Aorta (tissue), 5 donors: ENCODE measurements around the gene DNAH8. TPM values are rescaled to one million over a fixed set of nuclear protein-coding genes. Genes with fewer than 3 reads are reported as not detected.
"Not testable (repeated sequence)": the region's sequence is repeated elsewhere in the genome, so short reads cannot be mapped to it uniquely, and the experiment has no call there.

ENCODE experiments used
- ATAC-seq: fragments of 200-7000 bp; cut with Tn5 transposase; one replicate; pipeline ENCODE4 v1.9.1; 2022; ENCODE audit warnings: moderate library complexity; ENCODE audit not compliant: low FRiP score
- DNase-seq, 2 donors: peaks; one replicate each; pipeline ENCODE4 v3.0.0-alpha.2; 2020
- H3K27ac ChIP-seq, 2 donors: one replicate each; pipeline ENCODE4 v1.5.1; 2013; ENCODE audit warnings: low read length in 2 of 2, mild to moderate bottlenecking in 2 of 2, moderate library complexity in 2 of 2, control low read depth in 1 of 2, inconsistent platforms in 1 of 2, low read depth in 1 of 2
- H3K27me3 ChIP-seq, 2 donors: one replicate each; pipeline ENCODE4 v1.6.1; 2013; ENCODE audit warnings: control low read depth in 1 of 2, low read length in 1 of 2, mild to moderate bottlenecking in 1 of 2, moderate library complexity in 1 of 2; ENCODE audit not compliant: insufficient read depth in 2 of 2, control insufficient read depth in 1 of 2
- H3K36me3 ChIP-seq, 2 donors: one replicate each; pipeline ENCODE4 v1.6.1; 2013; ENCODE audit warnings: control low read depth in 1 of 2, low read length in 1 of 2, mild to moderate bottlenecking in 1 of 2; ENCODE audit not compliant: insufficient read depth in 2 of 2, control insufficient read depth in 1 of 2
- H3K4me1 ChIP-seq, 2 donors: one replicate each; pipeline ENCODE4 v1.6.1; 2013; ENCODE audit warnings: low read length in 2 of 2, control low read depth in 1 of 2, mild to moderate bottlenecking in 1 of 2, moderate library complexity in 1 of 2; ENCODE audit not compliant: insufficient read depth in 2 of 2, control insufficient read depth in 1 of 2
- H3K4me3 ChIP-seq, 2 donors: one replicate each; pipeline ENCODE4 v1.5.1; 2013; ENCODE audit warnings: low read length in 2 of 2, control low read depth in 1 of 2, mild to moderate bottlenecking in 1 of 2
- H3K9me3 ChIP-seq: one replicate; pipeline ENCODE4 v1.6.1; 2013; ENCODE audit warnings: mild to moderate bottlenecking, low read length; ENCODE audit not compliant: control insufficient read depth
- WGBS, 2 donors: extraction: QIAGEN DNeasy Blood & Tissue Kit; methylation state at CpG; one replicate each; pipeline ENCODE4 v1.1.7; 2013; 5-methylcytosine and 5-hydroxymethylcytosine counted together
- intact Hi-C, 2 donors: fragments of 100-400 bp; cut with DNase I; formaldehyde crosslinking; loops; one replicate each; pipeline versions ENCODE4 v1.14.2 to v1.15.0; 2022
- polyA plus RNA-seq, 2 donors: library from polyadenylated mRNA; stranded (reverse); fragments of 200-250 nt; gene quantifications; one replicate each; pipeline ENCODE4 v1.2.3, GENCODE V29; 2013
- total RNA-seq, 2 donors: library from RNA; stranded (reverse); fragmentation: NEBNext Ultra II Directional; extraction: Animal tissue kit (Norgen Biotek cat#: 25700); gene quantifications; one replicate each; pipeline ENCODE4 v1.2.1, GENCODE V29; 2021
- donor health status: healthy with polysubstance abuse.
- donor health status: Bipolar disorder and iron deficiency.
- donor health status: DM: no; HTN: no; CAD: no.
- donor health status: DM: no; HTN: no; CAD: no.
- donor health status: DM: yes; HTN: yes; CAD: no.

Gene DNAH8
- total and polyA plus RNA-seq, 4 donors = under 0.01 to 0.03 (median 0.03) TPM; not detected in 1

- WGBS, 2 donors = 84 to 89% methylated on average over 2 of the region's 2 CpGs
- H3K27me3 ChIP-seq = no peaks in the 10 kb centered on the region
- no peak overlapping the region for H3K4me3 ChIP-seq
- H3K27ac ChIP-seq = no peak overlapping the region
- no peak for DNase-seq
- no peaks in the 10 kb centered on the region for H3K4me1 ChIP-seq
- no peaks in the 10 kb centered on the region for H3K36me3 ChIP-seq
- no peaks in the 10 kb centered on the region for H3K9me3 ChIP-seq
- intact Hi-C loops = no loop called here
- no peak for ATAC-seq
Observed at GRCh38 chr6:38915205-38915925, 200.3 kb downstream of the DNAH8 start.

- 55 to 65% methylated on average over 8 of the region's 8 CpGs for WGBS, 2 donors
- H3K4me1 ChIP-seq, H3K9me3 ChIP-seq, intact Hi-C loops, H3K4me3 ChIP-seq, H3K27ac ChIP-seq, H3K27me3 ChIP-seq, H3K36me3 ChIP-seq, DNase-seq, ATAC-seq: not testable (repeated sequence)
Observed at GRCh38 chr6:38921540-38921939, 206.4 kb downstream of the DNAH8 start.

- intact Hi-C loops = no loop called here
- DNase-seq (no peak), ATAC-seq (no peak)
- WGBS, 2 donors = 82 to 84% methylated on average over 7 of the region's 7 CpGs
- no peak overlapping the region for H3K27ac ChIP-seq
- no peaks in the 10 kb centered on the region for H3K36me3 ChIP-seq
- H3K4me3 ChIP-seq = no peak overlapping the region
- no peaks in the 10 kb centered on the region for H3K9me3 ChIP-seq
- no peaks in the 10 kb centered on the region for H3K27me3 ChIP-seq
- no peaks in the 10 kb centered on the region for H3K4me1 ChIP-seq
Observed at GRCh38 chr6:38924791-38925509, 209.8 kb downstream of the DNAH8 start.

DNA sequence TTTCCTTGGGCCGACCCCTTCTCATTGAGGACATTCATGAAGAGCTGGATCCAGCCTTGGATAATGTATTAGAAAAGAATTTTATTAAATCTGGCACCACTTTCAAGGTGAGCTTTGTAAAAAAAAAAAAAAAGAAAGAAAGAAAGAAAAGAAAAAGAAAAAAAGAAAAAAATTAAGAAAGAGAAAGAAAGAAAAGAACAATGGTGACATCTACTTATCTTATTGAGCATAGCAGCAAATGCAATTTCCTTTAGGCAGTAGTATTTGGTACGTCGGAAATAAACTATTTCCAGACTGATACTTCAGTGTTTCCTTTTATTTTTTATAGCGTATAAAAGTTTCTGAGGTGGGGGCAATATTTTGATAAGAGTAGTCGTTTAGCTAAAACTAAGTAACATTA, 214.4 kb downstream of the DNAH8 start:
- ATAC-seq = no peak

DNA sequence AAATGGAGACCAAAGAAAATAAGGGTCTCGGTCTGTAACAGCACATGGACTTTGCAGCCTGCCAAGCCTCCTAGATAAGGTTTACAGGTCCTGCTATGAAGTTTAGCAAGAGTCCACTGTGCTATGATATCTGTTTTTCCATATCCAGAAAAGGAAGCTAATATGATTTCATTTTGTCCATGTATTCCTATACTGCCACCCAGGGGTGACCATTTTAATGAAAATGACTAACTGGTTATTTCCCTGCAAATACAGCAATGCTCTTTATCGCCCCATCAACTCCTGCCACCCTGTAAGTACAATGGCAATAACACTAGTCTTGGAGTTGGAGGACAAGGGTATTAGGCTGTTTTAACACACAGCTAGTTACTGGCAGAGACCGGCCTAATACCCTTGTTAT, 218.3 kb downstream of the DNAH8 start:
- Histone ChIP-seq H3K4me1 (no peaks in the 10 kb centered on the region), H3K27ac (no peak overlapping the region), H3K27me3 (no peaks in the 10 kb centered on the region), H3K4me3 (no peak overlapping the region), H3K9me3 (peaks cover 2% of the 10 kb centered on the region), H3K36me3 (no peaks in the 10 kb centered on the region)
- no peak for DNase-seq
- ATAC-seq = no peak
- intact Hi-C loops = no loop called here
- WGBS, 2 donors = 35 to 43% methylated on average over 3 of the region's 3 CpGs

More for the DNA sequence above, 214.4 kb downstream of the DNAH8 start:
- no peak overlapping the region for H3K4me3 ChIP-seq
- intact Hi-C loops = no loop called here
- no peaks in the 10 kb centered on the region for H3K9me3 ChIP-seq
- no peaks in the 10 kb centered on the region for H3K36me3 ChIP-seq
- no peak overlapping the region for H3K27ac ChIP-seq
- DNase-seq = no peak
- H3K4me1 ChIP-seq = no peaks in the 10 kb centered on the region
- H3K27me3 ChIP-seq = no peaks in the 10 kb centered on the region
- WGBS, 2 donors = 64 to 81% methylated on average over 5 of the region's 5 CpGs

- no peak overlapping the region for H3K4me3 ChIP-seq
- DNase-seq = no peak
- ATAC-seq = no peak
- H3K9me3 ChIP-seq = peaks cover 2% of the 10 kb centered on the region
- H3K36me3 ChIP-seq = no peaks in the 10 kb centered on the region
- intact Hi-C loops = no loop called here
- H3K27ac ChIP-seq = no peak overlapping the region
- WGBS, 2 donors = 83 to 92% methylated on average over 1 of the region's 1 CpG
- H3K27me3 ChIP-seq = no peaks in the 10 kb centered on the region
- H3K4me1 ChIP-seq = no peaks in the 10 kb centered on the region
Observed at GRCh38 chr6:38935051-38935450, 219.9 kb downstream of the DNAH8 start.

DNA sequence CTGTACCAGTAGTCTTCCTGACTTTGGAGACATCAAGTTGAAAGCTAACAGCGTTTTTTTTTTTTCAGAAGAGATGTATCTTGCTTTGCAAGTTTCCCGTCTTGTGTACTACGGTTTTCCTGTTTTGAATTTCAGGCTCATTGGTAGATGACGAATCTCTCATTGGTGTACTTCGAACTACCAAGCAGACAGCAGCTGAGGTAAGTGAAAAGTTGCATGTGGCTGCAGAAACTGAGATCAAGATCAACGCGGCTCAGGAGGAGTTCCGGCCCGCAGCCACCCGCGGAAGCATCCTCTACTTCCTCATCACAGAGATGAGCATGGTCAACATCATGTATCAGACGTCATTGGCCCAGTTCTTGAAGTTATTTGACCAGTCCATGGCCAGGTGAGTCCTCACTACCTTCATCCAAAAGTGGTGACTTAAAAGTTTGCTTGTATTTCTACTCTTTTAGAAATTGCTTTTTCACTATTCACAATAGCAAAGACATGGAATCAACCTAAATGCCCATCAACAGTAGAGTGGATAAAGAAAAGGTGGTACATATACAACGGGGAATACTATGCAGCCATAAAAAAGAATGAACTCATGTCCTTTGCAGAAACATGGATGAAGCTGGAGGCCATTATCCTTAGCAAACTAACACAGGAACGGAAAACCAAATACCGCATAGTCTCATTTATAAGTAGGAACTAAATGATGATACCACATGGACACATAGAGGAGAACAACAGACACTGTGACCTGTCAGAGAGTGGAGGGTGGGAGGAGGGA, 222.9 kb downstream of the DNAH8 start:
- ATAC-seq = no peak
- H3K27me3 ChIP-seq = peaks cover 0 to 2% of the 10 kb centered on the region in 2 donors
- intact Hi-C loops = no loop called here
- H3K4me3 ChIP-seq = no peak overlapping the region
- WGBS, 2 donors = 87 to 91% methylated on average over 15 of the region's 15 CpGs
- H3K9me3 ChIP-seq = peaks cover 2% of the 10 kb centered on the region
- no peaks in the 10 kb centered on the region for H3K36me3 ChIP-seq
- H3K27ac ChIP-seq = no peak overlapping the region
- H3K4me1 ChIP-seq = no peaks in the 10 kb centered on the region
- no peak for DNase-seq

GRCh38 chr6:38938741-38939140, 223.6 kb downstream of the DNAH8 start:
- Histone ChIP-seq H3K9me3 (peaks cover 2% of the 10 kb centered on the region), H3K27ac (no peak overlapping the region), H3K4me3 (no peak overlapping the region), H3K4me1 (no peaks in the 10 kb centered on the region), H3K36me3 (no peaks in the 10 kb centered on the region), H3K27me3 (peaks cover 0 to 2% of the 10 kb centered on the region in 2 donors)
- WGBS, 2 donors = 90 to 93% methylated on average over 3 of the region's 3 CpGs
- ATAC-seq (no peak), DNase-seq (no peak)
- intact Hi-C loops = no loop called here
